Sigmoid colon (tissue), 3 donors: ENCODE results near the gene SLC23A3.

Source experiments
- POLR2A ChIP-seq, 2 donors: fragments of 450-650 bp; IDR thresholded peaks; one replicate each; pipeline ENCODE4 v1.6.1; 2016; ENCODE audit warnings: antibody characterized with exemption in 2 of 2, mild to moderate bottlenecking in 2 of 2, moderate library complexity in 2 of 2
- TF ChIP-seq, protein P1 (sequence below), 4 experiments: fragments of 450-650 bp in 3 of 4; fragments of 200-600 bp in 1 of 4; IDR thresholded peaks; one replicate each; pipeline ENCODE4 v1.5.1; 2016 to 2019; ENCODE audit warnings: antibody characterized with exemption in 4 of 4, mild to moderate bottlenecking in 3 of 4, moderate library complexity in 2 of 4

- no peak for TF ChIP-seq POLR2A (IDR thresholded peaks at IDR 0.05)
- TF ChIP-seq, protein P1, sequence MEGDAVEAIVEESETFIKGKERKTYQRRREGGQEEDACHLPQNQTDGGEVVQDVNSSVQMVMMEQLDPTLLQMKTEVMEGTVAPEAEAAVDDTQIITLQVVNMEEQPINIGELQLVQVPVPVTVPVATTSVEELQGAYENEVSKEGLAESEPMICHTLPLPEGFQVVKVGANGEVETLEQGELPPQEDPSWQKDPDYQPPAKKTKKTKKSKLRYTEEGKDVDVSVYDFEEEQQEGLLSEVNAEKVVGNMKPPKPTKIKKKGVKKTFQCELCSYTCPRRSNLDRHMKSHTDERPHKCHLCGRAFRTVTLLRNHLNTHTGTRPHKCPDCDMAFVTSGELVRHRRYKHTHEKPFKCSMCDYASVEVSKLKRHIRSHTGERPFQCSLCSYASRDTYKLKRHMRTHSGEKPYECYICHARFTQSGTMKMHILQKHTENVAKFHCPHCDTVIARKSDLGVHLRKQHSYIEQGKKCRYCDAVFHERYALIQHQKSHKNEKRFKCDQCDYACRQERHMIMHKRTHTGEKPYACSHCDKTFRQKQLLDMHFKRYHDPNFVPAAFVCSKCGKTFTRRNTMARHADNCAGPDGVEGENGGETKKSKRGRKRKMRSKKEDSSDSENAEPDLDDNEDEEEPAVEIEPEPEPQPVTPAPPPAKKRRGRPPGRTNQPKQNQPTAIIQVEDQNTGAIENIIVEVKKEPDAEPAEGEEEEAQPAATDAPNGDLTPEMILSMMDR (IDR thresholded peaks at IDR 0.05) = no peak
Observed at GRCh38 chr2:219122202-219122980, 47.4 kb downstream of the SLC23A3 start.
